CD4-positive, alpha-beta T cell treated with Interferon gamma for 1 hour (primary cell): ENCODE data around the gene SALL3.

Source experiments
- DNase-seq: peaks from one replicate; pipeline ENCODE4 v3.0.0-alpha.2; 2020

The SALL3 gene

GRCh38 chr18:78981394-78981831 lies 1.8 kb downstream of the SALL3 start:
- no peak for DNase-seq

GRCh38 chr18:78981989-78982620 lies 2.5 kb downstream of the SALL3 start:
- no peak for DNase-seq

GRCh38 chr18:78983512-78983911 lies 3.9 kb downstream of the SALL3 start:
- no peak for DNase-seq

- DNase-seq: no peak
Observed at GRCh38 chr18:78984941-78985784, 5.5 kb downstream of the SALL3 start.

- DNase-seq: no peak
Observed at GRCh38 chr18:78986018-78986481, 6.4 kb downstream of the SALL3 start.

- no peak for DNase-seq
Observed at GRCh38 chr18:78991446-78991845, 11.8 kb downstream of the SALL3 start.

- DNase-seq: no peak
Observed at GRCh38 chr18:78992041-78993011, 12.7 kb downstream of the SALL3 start.

- DNase-seq: no peak
Observed at GRCh38 chr18:78993014-78993926, 13.7 kb downstream of the SALL3 start.

GRCh38 chr18:78994000-78994399 lies 14.4 kb downstream of the SALL3 start:
- no peak for DNase-seq

- no peak for DNase-seq
Observed at GRCh38 chr18:78994531-78994930, 14.9 kb downstream of the SALL3 start.

- DNase-seq: no peak
Observed at GRCh38 chr18:78994977-78995582, 15.5 kb downstream of the SALL3 start.

GRCh38 chr18:78995740-78996395 lies 16.2 kb downstream of the SALL3 start:
- DNase-seq: no peak

- DNase-seq: no peak
Observed at GRCh38 chr18:78996741-78997490, 17.3 kb downstream of the SALL3 start.

GRCh38 chr18:78998371-78999071 lies 18.9 kb downstream of the SALL3 start:
- no peak for DNase-seq

GRCh38 chr18:78999939-79000338 lies 20.3 kb downstream of the SALL3 start:
- no peak for DNase-seq

GRCh38 chr18:79000997-79001396 lies 21.4 kb downstream of the SALL3 start:
- DNase-seq: no peak

GRCh38 chr18:79005653-79006052 lies 26.0 kb downstream of the SALL3 start:
- no peak for DNase-seq

GRCh38 chr18:79006106-79006795 lies 26.6 kb downstream of the SALL3 start:
- DNase-seq: no peak

GRCh38 chr18:79007440-79007839 lies 27.8 kb downstream of the SALL3 start:
- DNase-seq: no peak
